CD4-positive, alpha-beta T cell treated with Interleukin-21 for 1 hour (primary cell): ENCODE results near the gene FOXA1.
"Not testable (repeated sequence)": the region's sequence is repeated elsewhere in the genome, so short reads cannot be mapped to it uniquely, and the experiment has no call there.

Experiments
- DNase-seq: peaks from one replicate; pipeline ENCODE4 v3.0.0-alpha.2; 2020

The FOXA1 gene

DNA sequence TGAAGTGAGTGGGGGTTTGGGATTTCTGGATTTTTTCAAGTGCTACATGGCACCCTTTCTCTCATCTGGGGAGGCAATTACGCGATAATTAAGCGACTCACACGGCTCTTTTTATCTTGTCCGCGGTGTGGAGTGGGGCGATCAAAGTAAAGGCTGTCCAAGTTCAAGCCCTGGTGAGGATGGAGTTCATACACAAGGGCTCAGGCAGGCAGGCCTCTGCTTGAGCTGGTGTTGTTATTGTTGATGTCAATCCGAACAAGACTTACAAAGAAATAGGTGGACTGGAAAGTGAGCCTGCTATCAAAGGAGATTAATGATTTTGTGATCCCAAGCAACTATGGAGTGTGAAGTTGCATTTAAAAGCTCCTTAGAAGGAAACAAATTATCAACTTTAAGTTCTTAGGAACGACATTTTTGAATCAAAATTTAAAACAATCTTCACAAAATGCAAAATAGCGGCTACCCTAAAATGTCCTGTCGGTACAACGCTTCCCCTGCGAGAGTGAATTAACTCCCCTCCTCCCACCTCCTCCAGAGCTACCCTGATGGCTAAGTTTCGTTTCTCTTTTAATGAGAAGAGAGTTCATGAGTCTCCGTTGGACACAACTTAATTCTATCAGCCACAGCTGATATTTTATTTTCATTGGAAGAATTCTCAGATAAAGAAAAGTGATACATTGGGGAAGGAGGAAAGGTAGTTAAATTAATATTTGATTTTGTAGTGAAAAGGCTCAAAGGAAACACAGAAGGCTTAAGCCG, 5.9 kb downstream of the FOXA1 start:
- DNase-seq: no peak

- no peak for DNase-seq
Measured at GRCh38 chr14:37588667-37588955, 6.4 kb downstream of the FOXA1 start.

DNA sequence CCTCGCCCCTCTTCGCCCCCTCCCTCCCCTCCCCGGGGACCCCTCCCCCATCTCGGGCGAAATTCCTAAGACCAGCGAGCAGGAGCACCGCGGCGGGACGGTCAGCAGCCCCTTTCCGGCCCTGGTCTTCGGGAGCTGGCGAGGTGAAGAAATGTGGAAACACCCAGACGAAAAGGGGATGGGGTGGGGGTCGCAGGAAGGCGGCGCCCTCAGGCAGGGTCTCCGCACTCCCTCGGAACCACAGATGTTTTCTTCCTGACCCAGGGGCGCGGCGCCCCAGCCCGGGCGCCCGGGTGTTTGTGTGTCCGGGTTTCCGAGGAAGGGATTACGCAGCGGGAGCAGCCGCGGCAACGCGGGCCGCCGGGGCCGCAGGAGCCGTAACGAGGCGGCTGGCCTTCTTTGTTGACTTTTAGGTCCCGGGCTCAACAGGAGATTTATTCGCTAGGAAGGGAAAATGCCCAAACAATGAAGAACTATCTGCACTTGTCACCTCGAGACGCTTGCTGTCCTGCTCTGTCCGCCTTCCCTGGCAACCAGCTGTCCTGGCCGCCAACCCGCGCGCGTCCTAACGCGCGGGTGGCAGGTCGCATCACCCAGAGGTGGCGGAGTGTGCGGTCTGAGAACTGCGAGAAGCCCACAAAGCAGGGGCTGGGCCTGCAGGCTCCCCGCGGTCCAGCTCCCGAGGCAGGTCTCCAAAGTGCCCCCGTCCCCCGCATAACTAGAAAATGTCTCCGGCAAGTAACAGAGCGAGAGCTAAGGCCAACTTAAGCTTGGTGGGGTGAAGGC, 7.0 kb downstream of the FOXA1 start:
- no peak for DNase-seq

- no peak for DNase-seq
Measured at GRCh38 chr14:37587131-37587803, 7.8 kb downstream of the FOXA1 start.

- DNase-seq: no peak
Measured at GRCh38 chr14:37586797-37587130, 8.3 kb downstream of the FOXA1 start.

DNA sequence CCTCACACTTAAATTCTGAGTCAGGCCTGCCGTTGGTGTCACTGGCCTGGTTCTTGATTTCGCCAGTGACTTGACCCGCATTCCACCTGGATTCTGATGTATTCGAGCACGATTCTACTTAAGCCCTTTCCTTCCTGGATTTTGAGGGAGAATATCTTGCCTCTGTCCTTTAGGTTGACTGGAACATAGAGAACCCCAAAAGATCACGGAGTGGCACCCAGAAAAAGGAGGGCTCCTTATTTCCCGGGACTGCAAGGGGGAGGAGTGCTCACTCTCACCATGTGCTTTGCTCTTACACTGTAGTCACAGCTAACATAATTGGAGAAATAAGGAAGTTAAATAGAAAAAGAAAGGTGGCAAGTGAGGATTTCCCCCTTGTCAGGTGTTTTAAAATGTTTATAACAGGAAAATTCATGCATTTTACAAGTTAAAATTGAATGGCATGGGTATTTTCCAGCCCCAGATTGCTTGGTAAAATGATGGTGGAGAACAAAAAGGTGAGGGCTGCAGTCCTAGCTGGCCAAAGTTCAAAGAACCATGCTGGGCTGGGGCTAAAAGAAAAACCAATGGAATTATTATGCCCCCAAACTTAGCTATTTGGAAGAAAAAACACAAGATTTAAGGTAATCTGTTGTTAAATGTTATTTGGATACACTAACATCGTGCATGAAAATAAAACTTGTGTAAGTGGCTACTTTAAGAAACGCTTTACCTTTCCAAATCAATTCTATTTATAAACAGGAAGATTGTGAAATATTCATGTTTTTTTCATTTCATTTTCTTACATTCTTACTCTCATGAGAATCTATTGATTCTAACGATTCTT, 8.9 kb downstream of the FOXA1 start:
- DNase-seq: no peak

DNA sequence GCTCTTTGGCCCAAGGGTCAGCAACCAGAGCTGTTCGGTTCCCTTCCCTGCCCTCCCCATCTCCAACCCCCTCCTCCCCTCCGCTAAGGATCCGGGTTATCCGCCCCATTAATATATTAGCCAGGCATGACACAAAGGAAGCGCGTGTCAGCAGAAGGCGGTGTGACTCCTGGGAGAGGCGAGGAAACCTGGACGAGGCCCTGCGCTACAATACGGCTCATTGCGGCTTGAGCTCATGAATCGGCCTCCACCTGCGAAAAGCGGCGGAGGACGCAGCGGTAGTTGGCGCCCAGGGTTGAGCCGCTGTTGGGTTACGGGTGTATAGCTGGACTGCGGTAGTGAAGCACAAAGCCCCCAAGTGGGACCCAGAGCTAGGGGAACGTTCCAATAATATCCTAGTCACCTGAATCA, 9.9 kb downstream of the FOXA1 start:
- no peak for DNase-seq

- no peak for DNase-seq
Measured at GRCh38 chr14:37584211-37585100, 10.6 kb downstream of the FOXA1 start.

- no peak for DNase-seq
Measured at GRCh38 chr14:37583358-37584210, 11.5 kb downstream of the FOXA1 start.

- DNase-seq: no peak
Measured at GRCh38 chr14:37580146-37580545, 14.9 kb downstream of the FOXA1 start.

DNA sequence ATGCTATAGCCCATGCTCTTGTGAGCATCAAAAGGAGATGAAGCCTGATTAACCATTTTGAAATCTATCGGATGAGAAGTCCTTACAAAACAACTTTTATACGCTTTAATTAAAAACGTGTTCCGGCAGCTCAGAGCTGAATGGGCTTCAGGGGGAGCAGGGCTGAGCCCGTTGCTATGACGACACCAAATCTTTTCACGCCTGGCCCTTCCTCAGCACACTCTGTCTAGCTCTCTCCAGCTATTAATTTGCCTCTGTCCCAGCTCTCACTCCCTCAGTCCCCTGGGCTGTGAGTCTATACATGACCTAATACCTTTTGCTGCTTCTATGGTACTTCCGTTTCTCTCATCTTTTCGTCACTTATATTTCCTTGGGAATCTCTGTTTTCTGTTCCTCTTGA, 15.8 kb downstream of the FOXA1 start:
- DNase-seq: no peak

GRCh38 chr14:37573356-37573755, 21.7 kb downstream of the FOXA1 start:
- DNase-seq: no peak

DNA sequence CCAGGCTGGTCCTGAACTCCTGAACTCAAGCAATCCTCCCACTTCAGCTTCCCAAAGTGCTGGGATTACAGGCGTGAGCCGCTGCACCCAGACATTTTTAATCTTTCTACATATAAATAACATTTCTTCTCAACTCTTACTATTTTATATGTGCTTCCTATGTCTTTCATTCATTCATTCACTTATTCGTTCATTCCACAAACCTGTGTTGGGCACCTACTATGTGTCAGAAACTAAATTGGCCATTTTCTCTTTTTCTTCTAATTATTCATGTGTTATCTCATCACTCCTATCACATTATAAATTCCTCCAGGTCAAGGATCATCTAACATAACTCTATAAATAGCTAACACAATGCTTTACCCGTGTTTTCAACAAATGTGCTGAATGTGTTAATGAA, 23.7 kb downstream of the FOXA1 start:
- no peak for DNase-seq

DNA sequence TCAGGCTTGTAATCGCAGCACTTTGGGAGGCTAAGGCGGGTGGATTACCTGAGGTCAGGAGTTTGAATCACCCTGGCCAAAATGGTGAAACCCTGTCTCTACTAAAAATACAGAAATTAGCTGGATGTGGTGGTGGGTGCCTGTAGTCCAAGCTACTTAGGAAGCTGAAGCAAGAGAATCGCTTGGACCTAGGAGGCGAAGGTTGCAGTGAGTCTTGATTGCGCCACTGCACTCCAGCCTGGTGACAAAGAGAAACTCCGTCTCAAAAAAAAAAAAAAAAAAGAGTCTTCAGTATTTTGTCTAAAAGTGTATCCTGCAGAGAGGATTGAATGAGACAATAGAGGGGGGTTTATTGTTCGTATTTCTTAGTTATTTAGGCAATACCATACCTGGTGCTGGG, 25.3 kb downstream of the FOXA1 start:
- no peak for DNase-seq

DNA sequence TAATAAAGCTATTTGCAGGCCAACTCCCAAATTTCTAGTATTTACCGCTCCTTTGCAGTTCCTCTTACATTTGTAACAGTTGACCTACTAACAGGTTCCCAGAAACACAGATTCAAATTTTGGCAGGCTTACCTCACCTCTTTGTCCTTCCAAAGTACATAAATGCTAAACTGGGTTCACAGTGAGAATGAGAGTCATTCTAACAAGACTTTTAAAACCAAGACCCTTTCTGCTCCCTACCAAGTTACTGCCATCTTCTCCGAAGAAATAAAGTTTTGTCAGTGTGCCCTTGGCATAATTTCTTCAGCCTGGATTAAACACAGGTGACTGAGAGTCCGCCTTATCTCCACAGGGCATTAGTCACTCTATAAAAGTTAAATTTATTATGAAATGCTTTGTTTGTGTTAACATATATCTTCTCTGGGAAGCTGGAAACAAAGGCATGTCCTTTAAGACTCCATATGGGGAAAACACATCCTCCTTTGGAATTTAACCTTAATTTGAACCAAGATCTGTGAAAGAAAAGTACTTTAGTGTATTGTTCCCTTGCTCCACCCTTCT, 28.2 kb downstream of the FOXA1 start:
- DNase-seq: no peak

DNA sequence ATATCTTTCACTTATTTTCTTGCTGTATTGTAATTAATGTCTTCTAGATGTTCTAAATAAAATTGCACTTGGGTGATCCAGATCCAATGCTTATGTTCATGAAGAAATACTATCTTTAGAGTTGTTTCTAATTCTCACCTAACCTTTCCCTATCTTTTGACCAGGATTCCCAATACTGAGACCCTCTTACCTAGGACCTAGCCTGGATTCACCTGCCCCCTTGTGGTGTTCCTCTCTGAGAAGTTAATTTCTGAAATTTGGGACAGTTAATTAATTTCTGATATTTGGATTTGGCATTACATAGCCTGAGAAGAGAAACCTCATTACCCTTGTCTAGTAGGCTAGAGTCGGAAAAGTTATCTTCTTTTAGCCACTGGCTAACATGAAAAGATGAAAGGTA, 29.5 kb downstream of the FOXA1 start:
- DNase-seq: no peak

GRCh38 chr14:37563189-37563588, 31.9 kb downstream of the FOXA1 start:
- no peak for DNase-seq

GRCh38 chr14:37559386-37559785, 35.7 kb downstream of the FOXA1 start:
- no peak for DNase-seq

GRCh38 chr14:37558740-37559139, 36.3 kb downstream of the FOXA1 start:
- no peak for DNase-seq

GRCh38 chr14:37555596-37555995, 39.5 kb downstream of the FOXA1 start:
- not testable (repeated sequence) for DNase-seq
